ENCODE measurements around the gene NATD1.
"Not testable (repeated sequence)": the region's sequence is repeated elsewhere in the genome, so short reads cannot be mapped to it uniquely, and the experiment has no call there.

The NATD1 gene

GRCh38 chr17:21194226-21194625, 59.0 kb downstream of the NATD1 start:
- DNase-seq (ENCODE audit: low read depth in 2 of 2, low spot score in 1 of 2): no peak

- DNase-seq (ENCODE audit: low read depth in 2 of 2, low spot score in 1 of 2): no peak
Measured at GRCh38 chr17:21193031-21193430, 60.2 kb downstream of the NATD1 start.

- DNase-seq (ENCODE audit: low read depth in 2 of 2, low spot score in 1 of 2): not testable (repeated sequence)
Measured at GRCh38 chr17:21192414-21192813, 60.8 kb downstream of the NATD1 start.

- DNase-seq (ENCODE audit: low read depth in 2 of 2, low spot score in 1 of 2): no peak
Measured at GRCh38 chr17:21191698-21192097, 61.5 kb downstream of the NATD1 start.

GRCh38 chr17:21190078-21190477, 63.1 kb downstream of the NATD1 start:
- DNase-seq (ENCODE audit: low read depth in 2 of 2, low spot score in 1 of 2): no peak

GRCh38 chr17:21189361-21189760, 63.8 kb downstream of the NATD1 start:
- no peak for DNase-seq (ENCODE audit: low read depth in 2 of 2, low spot score in 1 of 2)

All from stimulated activated CD8-positive, alpha-beta memory T cell treated with anti-CD3 and anti-CD28 coated beads, Interleukin-4, amount 100 ng/mL, for 4 hours (primary cell).